GM12892 (cell line): Measurements from ENCODE around the gene GFRA1.

Source experiments
- POLR2A ChIP-seq: IDR thresholded peaks from 2 replicates; pipeline ENCODE4 v1.6.1; 2011; ENCODE audit warnings: low read depth, low read length, control low read depth
- POLR2AphosphoS5 ChIP-seq: IDR thresholded peaks from 2 replicates; pipeline ENCODE4 v1.6.1; 2011; ENCODE audit warnings: low read depth, low read length, control low read depth
- TAF1 ChIP-seq: IDR thresholded peaks from 2 replicates; pipeline ENCODE4 v1.6.1; 2011; ENCODE audit warnings: low read depth, mild to moderate bottlenecking, control low read depth, low read length, borderline replicate concordance

DNA sequence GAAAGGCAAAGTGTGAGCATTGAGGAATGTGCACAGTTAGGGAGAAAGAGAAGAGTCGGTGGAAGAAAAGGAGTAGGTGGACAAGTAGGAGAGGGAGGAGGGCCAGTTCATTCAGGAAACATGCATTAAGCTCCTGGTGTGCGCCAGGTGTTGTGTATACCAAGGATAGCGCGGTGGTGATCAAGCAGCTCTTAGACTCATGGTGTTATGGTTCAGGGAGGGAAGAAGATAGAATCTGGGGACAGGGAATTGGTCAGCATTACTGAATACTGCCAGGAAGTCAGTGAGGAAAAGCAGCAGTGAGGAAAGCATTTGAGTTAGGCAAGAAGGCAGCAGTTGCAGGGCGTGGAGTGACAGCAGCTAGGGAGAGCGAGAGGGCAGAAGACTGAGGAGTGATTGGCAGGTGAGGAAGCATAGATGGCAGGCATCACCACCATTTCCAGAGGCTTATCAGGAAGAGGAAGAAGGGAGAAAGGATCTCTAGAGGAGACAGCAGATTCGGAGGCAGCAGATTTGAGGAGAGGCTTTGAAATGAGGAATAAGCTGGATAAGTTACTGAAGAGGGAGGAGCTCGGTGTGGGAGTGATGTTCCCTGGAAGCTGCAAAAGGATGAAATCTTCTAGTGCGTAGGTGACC is 265.6 kb downstream of the GFRA1 start:
- TF ChIP-seq POLR2A (no peak), TAF1 (no peak), POLR2AphosphoS5 (no peak)
